K562 (cell line): ENCODE results near the gene KRR1. TPM values are rescaled to one million over a fixed set of nuclear protein-coding genes. Genes with fewer than 3 reads are reported as not detected.

Source experiments
- ARID3B ChIP-seq: fragments of 250-450 bp; sonication (Bioruptor Pico); IDR thresholded peaks from 2 replicates; pipeline ENCODE4 v1.4.0; 2020; ENCODE audit warnings: borderline replicate concordance
- RCOR1 ChIP-seq, 2 experiments: IDR thresholded peaks; 2 replicates each; pipeline ENCODE4 v1.6.1; 2012; ENCODE audit warnings: low read depth in 2 of 2, low read length in 2 of 2, borderline replicate concordance in 1 of 2, improper control_type of control experiment in 1 of 2
- SP2 ChIP-seq: IDR thresholded peaks from 2 replicates; pipeline ENCODE4 v1.6.1; 2011; ENCODE audit warnings: mild to moderate bottlenecking, low read depth, low read length, moderate library complexity; ENCODE audit not compliant: poor library complexity, severe bottlenecking; ENCODE audit errors: extremely low read depth
- ZBTB12 ChIP-seq: fragments of 250-450 bp; sonication (Bioruptor Pico); IDR thresholded peaks from 2 replicates; pipeline ENCODE4 v1.4.0; 2020
- polyA plus RNA-seq, 8 experiments: library from polyadenylated mRNA; depleted of rRNA in 4 of 8; stranded (reverse) in 5 of 8; unstranded in 3 of 8; fragments of >200 nt; fragmentation: Nextera tagmentation in 2 of 8; fragmentation: Illumina TruSeq in 1 of 8; extraction: Ambion mirVana in 2 of 8; extraction: Trizol in 1 of 8; gene quantifications; 2 replicates each; pipeline versions ENCODE4 v1.2.1 to v1.2.3, GENCODE V29; 2011 to 2014; ENCODE audit warnings: inconsistent platforms in 1 of 8, missing spikeins in 1 of 8
- total RNA-seq, 7 experiments: library from RNA; depleted of rRNA in 6 of 7; stranded (reverse); fragments of >200 nt in 6 of 7; fragmentation: Illumina TruSeq in 2 of 7; extraction: Trizol in 2 of 7; gene quantifications; 2 replicates each; pipeline versions ENCODE4 v1.2.1 to v1.2.3, GENCODE V29; 2011 to 2021; ENCODE audit warnings: low replicate concordance in 1 of 7
- TF ChIP-seq, protein P1 (sequence below): sonication (generic); formaldehyde crosslinking; IDR thresholded peaks from 2 replicates; pipeline ENCODE4 v1.5.0; 2020; ENCODE audit warnings: missing genetic modification reagents

The KRR1 gene
- total and polyA plus RNA-seq, 9 of the 15 experiments (the other 6 are each of a cell fraction or from before 2014, with no cell fraction given): 42.6 to 102 (median 61.0) TPM

DNA sequence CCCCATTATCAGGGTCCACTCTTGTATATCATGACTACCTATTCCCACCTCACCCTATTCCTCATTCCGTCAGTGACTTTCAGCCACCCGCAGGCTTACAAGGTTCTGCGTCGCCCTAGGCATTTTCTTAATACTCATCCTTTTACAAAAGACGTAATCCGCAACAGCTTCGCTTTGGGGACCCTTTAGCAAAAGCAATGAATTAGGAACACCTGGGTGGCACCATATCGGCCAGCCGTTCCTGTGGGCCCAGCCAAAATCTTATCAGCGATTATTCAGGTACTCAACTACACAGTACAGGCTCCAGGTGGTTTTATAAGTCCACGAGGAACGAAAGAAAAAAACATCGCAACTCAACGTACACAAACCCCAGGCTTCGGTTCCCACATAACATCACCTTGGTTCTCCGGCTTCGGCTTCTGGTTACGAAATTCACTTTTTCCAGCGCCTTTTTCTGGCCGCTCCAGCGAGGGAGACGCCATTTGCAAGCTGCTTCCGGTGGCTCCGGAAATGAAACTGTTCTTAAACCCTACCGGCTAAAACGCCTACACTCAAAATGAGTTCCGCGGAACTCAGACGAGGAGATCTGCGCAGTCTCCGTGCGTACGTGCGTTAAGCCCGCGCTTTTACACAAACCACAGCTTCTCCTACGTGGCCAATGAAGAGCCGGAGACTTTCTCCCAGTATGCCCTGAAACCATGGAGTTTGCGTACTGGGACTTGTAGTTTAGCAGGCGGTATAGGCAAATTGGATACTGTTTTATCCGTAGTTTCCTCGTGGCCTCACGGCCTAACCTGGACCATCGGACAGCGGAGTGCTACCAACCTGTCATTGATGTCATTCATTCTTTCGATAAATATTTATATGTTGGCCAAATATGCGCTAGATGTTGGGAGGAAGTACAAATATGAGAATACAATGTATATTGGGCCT is at the start of gene KRR1 (continued):
- TF ChIP-seq ZBTB12 (CRISPR knock-in tag) (no peak), ARID3B (no peak), SP2 (no peak), RCOR1 (IDR thresholded peaks at IDR 0.05; ENCODE audit: borderline replicate concordance in 1 of 2, low read depth in 2 of 2, low read length in 2 of 2) (no peak)
- TF ChIP-seq, protein P1, sequence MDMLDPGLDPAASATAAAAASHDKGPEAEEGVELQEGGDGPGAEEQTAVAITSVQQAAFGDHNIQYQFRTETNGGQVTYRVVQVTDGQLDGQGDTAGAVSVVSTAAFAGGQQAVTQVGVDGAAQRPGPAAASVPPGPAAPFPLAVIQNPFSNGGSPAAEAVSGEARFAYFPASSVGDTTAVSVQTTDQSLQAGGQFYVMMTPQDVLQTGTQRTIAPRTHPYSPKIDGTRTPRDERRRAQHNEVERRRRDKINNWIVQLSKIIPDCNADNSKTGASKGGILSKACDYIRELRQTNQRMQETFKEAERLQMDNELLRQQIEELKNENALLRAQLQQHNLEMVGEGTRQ (CRISPR knock-in tag): no peak
